GM19099 (cell line): ENCODE results near the gene CTNNA2.

Experiments used
- POLR2A ChIP-seq: IDR thresholded peaks from 3 replicates; pipeline ENCODE4 v1.6.1; 2011; ENCODE audit warnings: low read depth; ENCODE audit not compliant: insufficient read length; ENCODE audit errors: extremely low read depth

CTNNA2 gene

GRCh38 chr2:79980116-79980515 lies 467.3 kb downstream of the CTNNA2 start:
- TF ChIP-seq POLR2A, result no peak

- TF ChIP-seq POLR2A, result no peak
Measured at GRCh38 chr2:79980816-79981215, 468.0 kb downstream of the CTNNA2 start.

- no peak for TF ChIP-seq POLR2A
Measured at GRCh38 chr2:79981316-79981715, 468.5 kb downstream of the CTNNA2 start.

- no peak for TF ChIP-seq POLR2A
Measured at GRCh38 chr2:79982445-79982844, 469.6 kb downstream of the CTNNA2 start.

- TF ChIP-seq POLR2A, result no peak
Measured at GRCh38 chr2:79984476-79984875, 471.6 kb downstream of the CTNNA2 start.

GRCh38 chr2:79985145-79985544 lies 472.3 kb downstream of the CTNNA2 start:
- no peak for TF ChIP-seq POLR2A

GRCh38 chr2:79985571-79985970 lies 472.7 kb downstream of the CTNNA2 start:
- TF ChIP-seq POLR2A, result no peak

GRCh38 chr2:79993144-79993543 lies 480.3 kb downstream of the CTNNA2 start:
- no peak for TF ChIP-seq POLR2A

- no peak for TF ChIP-seq POLR2A
Measured at GRCh38 chr2:79994161-79994560, 481.3 kb downstream of the CTNNA2 start.

- TF ChIP-seq POLR2A, result no peak
Measured at GRCh38 chr2:79994965-79995364, 482.1 kb downstream of the CTNNA2 start.

GRCh38 chr2:79996709-79997108 lies 483.9 kb downstream of the CTNNA2 start:
- no peak for TF ChIP-seq POLR2A

- TF ChIP-seq POLR2A, result no peak
Measured at GRCh38 chr2:80001701-80002101, 488.9 kb downstream of the CTNNA2 start.

- no peak for TF ChIP-seq POLR2A
Measured at GRCh38 chr2:80002112-80002511, 489.3 kb downstream of the CTNNA2 start.

GRCh38 chr2:80002568-80003157 lies 489.8 kb downstream of the CTNNA2 start:
- TF ChIP-seq POLR2A, result no peak

- TF ChIP-seq POLR2A, result no peak
Measured at GRCh38 chr2:80007777-80008503, 495.1 kb downstream of the CTNNA2 start.

GRCh38 chr2:80008596-80008995 lies 495.7 kb downstream of the CTNNA2 start:
- TF ChIP-seq POLR2A, result no peak
